T follicular helper cell (primary cell): ENCODE data around the gene IGSF6.
A peak's percentile ranks its signal among the peaks of the same experiment; 100 is the strongest.

Experiments used
- DNase-seq: peaks from one replicate; pipeline ENCODE4 v3.0.0-alpha.2; 2020; ENCODE audit warnings: low read depth

Gene IGSF6

DNA sequence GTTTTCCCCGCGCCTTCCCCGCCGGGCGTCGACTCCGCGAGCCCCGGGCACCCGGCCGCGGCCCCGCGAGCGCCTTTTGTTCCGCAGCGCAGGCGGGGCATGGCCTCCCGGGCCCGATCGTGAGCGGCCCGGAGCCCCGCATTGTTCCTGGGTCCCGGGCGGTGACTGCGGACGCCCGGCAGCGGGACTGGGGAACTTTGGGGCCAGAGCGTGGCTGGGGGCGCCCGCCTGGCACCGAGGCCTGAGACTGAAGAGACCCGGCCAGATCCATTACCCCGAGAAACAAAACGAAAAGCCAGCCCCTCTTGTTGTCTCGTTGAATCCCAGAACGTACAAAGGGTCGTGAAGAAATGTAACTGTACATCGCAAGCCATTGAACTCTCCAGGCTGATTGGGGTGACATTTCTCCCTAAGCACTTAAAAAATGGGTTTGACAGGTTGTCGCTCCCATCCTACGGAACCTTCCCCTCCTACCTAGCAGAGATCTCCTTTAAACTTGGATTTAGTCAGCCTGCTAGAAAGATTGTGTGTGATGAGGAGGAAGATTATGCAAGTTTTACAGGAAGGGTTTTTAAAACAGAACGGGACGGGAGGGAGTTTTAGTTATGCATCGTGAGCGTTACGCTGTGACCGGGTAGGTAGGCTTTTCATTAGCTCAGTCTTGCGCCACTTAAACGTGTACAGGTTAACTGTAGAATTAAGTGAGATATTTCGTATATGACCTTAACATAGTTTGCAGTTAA lies 52.2 kb downstream of the IGSF6 start:
- peak; percentile 15 for DNase-seq

DNA sequence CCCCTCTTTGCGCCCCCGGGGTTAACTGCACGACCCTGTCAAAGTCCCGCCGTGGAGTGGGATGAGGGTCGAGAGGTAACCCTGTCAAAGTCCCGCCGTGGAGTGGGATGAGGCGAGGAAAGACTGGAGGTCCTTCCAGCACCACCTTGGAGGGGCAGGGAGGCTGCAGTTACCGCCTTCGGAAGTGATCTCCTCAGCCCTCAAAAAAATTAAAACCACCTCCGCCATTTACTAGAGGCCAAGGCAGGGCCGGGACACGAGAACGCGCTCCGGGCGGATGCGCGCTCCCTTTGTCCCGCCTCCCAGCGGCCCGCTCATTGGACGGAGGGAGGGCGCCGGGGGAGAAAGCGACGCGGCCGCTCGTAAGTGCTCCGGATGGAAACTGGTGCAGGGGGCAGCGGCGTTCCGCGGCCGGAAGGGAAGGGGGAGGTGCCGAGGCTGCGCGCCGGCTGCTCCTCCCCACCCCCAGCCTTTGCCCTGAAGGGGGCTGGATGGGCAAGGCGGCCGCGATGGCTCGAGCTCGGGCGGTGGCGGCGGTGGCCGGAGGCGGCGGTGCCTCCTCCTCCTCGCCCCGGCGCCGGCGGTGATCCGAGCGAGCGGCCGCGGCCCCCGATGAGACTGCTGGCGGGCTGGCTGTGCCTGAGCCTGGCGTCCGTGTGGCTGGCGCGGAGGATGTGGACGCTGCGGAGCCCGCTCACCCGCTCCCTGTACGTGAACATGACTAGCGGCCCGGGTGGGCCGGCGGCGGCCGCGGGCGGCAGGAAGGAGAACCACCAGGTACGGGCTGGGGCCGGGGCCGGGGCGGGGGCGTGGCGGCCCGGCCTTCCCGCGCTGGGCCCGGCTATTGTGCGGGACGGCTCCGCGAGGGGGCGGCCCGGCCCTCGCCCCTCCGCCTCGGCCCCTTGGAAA lies 53.0 kb downstream of the IGSF6 start, which contains the start of gene METTL9:
Gene METTL9, plus strand, starts transcription at position 456 of the 909 bp plus-strand sequence. Its CDS starts 157 bp downstream, at position 613.
- DNase-seq, result peak; percentile 90

DNA sequence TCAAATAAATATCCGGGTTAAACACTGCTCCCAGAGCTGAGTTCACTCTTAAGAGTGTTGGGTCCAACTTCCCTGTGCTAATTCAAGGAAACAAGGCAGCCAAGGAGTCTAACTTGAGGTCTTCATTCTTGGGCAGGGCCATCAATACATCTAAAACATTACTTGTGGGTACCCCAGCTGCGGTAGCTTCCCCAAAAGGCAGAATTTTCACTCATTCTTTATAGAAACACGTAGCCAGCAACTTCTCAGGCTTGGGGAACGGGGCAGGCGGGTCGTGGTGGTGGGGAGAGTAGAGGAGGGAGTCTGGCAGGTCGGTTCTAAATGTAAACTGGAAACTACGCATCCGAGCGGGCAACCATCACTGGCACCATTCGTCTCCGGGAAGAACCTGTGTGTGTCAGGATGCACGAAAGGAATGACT lies 53.7 kb downstream of the IGSF6 start:
- peak; percentile 3 for DNase-seq

DNA sequence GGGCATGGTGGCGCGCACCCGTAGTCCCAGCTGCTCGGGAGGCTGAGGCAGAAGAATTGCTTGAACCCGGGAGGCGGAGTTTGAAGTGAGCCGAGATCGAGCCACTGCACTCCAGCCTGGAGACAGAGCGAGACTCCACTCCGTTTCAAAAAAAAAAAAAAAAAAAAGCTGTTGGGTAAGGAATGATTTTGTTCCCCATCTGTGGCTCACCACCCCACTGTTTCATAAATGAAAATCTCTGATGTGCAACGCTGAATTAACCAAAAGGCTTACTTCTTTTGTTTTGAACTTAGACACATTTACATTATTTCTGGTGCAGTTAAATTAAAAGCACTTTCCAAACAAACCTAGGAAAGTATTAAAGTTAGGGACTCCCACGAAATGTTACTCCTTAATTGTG lies 54.2 kb downstream of the IGSF6 start:
- DNase-seq, result no peak

DNA sequence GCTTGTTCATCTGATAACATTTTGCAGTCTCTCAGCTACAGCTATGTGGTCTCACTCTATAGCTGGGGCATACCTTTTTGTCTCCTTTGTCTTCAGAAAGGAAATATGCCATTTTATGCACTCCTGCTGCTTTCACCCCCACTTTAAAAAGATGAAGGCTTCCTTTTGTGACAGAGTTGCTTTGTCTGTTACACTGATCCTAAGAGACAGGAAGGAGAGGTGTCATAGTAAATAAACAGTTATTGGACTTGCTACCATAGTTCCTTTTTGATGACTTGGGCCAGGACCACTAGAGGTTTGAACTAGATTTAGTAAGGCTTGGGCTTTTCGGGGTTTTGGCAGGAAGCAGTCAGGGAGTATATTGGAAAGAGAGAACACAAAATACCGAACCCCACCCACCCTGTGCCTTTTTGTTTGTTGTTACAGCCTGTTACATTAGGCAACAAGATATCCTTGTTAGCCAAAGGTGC lies 54.8 kb downstream of the IGSF6 start:
- DNase-seq, result no peak

DNA sequence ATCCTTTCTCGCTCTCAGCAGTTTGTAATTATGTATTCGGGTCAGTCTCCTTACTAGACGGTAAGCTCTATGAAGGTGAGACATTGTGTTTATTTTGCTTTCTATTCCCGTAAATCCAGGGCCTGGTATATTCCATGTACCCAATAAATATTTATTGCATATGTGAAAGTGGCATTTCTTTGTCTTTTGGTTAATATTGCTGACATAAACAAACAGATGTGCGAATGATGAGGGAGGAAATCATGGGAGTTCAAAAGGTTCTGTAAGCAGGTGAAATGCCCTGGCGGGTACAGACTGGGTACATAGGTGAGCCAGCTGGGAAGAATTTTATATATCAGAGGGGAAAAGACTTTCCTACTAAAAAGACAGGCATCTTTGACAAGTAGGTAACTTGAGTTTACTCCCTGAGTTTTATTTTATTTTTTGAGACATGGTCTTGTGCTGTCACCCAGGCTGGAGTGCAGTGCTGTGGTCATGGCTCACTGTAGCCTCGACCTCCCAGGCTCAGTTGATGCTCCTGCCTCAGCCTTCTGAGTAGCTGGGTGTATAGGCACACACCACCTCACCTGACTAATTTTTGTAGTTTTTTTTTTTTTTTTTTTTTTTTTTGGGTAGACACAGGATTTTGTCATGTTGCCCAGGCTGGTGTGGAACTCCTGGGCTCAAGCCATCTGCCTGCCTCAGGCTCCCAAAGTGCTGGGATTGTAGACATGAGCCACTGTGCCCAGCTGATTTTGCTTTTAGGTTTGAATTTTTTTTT lies 58.7 kb downstream of the IGSF6 start:
- no peak for DNase-seq

DNA sequence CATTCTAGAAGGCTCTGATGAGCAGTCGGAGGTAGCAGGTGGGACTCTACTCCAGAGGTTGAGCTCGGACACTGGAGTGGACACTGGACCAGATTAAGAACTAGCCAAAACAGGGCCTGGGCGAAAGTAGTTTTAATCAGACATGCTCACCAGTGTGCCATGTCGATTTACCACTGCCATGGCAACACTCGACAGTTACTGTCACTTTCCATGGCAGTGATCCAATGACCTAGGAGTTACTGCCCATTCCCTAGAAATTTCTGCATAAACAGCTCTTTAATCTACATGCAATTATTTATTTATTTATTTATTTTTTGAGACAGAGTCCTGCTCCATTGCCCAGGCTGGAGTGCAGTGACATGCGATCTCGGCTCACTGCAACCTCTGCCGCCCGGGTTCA lies 60.2 kb downstream of the IGSF6 start:
- no peak for DNase-seq

DNA sequence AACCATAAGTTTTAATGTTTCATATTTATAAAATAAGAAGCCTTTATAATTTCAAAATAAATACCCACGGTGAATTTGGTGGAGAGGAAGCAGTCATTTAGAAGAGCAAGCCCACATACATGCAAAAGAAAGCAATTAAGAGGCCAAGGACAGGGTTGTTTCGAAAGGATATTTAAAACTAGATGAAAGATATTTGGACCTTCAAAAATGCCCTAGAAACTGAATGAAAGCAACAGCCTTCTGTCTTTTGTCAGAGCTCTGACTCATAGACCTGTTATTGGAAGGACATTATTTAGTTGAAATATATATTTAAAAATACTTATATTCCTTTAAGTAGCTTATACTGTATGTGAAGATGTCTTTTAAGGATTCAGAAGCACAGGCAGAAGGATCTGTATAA lies 61.6 kb downstream of the IGSF6 start:
- DNase-seq, result no peak

DNA sequence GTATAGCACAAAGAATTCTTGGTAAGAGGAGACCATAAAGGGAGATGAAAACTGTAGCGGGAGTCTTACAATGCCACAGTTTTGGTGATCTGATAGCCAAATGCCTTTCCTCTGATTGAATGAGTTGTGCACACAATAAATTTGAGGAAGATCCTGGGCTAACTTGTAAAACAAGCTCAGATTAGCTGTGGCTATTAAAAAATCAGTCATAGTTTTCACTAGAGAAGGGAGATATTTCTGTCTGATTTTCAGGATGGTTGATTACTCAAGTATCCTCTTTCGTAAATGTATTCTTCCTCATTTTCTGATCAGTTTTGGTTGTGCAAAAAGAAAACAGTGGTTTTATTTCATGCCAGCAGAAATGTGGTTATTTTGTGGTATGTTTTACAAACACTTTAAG lies 62.1 kb downstream of the IGSF6 start:
- DNase-seq, result no peak

DNA sequence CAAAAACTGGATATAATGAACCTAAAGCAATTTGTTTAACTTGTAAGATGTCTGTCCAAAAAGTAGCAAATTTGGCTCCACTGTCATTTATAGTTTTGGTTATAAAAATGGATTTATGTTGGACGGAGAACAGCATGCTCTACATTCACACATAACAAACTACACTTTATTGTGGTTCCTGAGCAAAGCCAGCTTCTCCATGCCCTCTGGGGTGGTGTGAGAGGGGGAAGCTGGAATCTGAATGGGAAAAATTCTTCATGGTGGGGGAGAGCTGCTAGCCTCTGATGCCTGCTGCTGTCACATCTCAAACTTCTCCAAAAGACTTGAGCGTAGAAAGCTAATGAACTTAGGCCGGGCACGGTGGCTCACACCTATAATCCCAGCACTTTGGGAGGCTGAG lies 62.9 kb downstream of the IGSF6 start:
- no peak for DNase-seq
